Mammary epithelial cell (primary cell): ENCODE data around the gene WDR18.

Experiments
- EZH2 ChIP-seq: IDR thresholded peaks from 2 replicates; pipeline ENCODE4 v1.6.1; 2012; ENCODE audit warnings: low read length, inconsistent platforms, borderline replicate concordance
- TF ChIP-seq, protein P1 (sequence below), 2 donors: IDR thresholded peaks in 1 of 2; conservative IDR thresholded peaks in 1 of 2; 2 replicates each; pipeline ENCODE4 v1.5.1; 2011 to 2012; ENCODE audit warnings: inconsistent platforms in 2 of 2, low read length in 2 of 2, mild to moderate bottlenecking in 2 of 2, control low read depth in 1 of 2, low read depth in 1 of 2; ENCODE audit not compliant: insufficient read depth in 1 of 2; ENCODE audit errors: extremely low read depth in 1 of 2

DNA sequence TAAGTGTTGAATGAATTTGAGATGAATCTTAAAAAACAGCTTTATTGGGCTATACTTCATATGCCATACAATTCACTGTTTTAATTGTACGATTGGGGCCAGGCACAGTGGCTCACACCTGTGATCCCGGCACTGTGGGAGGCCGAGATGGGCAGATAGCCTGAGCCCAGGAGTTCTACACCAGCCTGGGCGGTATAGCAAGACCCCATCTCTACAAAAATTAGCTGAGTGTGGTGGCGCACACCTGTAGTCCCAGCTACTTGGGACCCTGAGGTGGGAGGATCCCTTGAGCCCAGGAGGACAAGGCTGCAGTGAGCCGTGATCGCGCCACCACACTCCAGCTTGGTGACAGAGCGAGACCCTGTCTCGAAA lies 48.0 kb upstream of the WDR18 start:
- TF ChIP-seq, protein P1, sequence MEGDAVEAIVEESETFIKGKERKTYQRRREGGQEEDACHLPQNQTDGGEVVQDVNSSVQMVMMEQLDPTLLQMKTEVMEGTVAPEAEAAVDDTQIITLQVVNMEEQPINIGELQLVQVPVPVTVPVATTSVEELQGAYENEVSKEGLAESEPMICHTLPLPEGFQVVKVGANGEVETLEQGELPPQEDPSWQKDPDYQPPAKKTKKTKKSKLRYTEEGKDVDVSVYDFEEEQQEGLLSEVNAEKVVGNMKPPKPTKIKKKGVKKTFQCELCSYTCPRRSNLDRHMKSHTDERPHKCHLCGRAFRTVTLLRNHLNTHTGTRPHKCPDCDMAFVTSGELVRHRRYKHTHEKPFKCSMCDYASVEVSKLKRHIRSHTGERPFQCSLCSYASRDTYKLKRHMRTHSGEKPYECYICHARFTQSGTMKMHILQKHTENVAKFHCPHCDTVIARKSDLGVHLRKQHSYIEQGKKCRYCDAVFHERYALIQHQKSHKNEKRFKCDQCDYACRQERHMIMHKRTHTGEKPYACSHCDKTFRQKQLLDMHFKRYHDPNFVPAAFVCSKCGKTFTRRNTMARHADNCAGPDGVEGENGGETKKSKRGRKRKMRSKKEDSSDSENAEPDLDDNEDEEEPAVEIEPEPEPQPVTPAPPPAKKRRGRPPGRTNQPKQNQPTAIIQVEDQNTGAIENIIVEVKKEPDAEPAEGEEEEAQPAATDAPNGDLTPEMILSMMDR (conservative IDR thresholded peaks at IDR 0.05 in 1 of 2, IDR thresholded peaks at IDR 0.05 in 1 of 2; ENCODE audit: extremely low read depth in 1 of 2, insufficient read depth in 1 of 2, low read depth in 1 of 2, low read length in 2 of 2) = no peak
- no peak for TF ChIP-seq EZH2
